Spleen (tissue), 11 donors: Measurements from ENCODE around the gene ACSL1. TPM values are rescaled to one million over a fixed set of nuclear protein-coding genes. Genes with fewer than 3 reads are reported as not detected.

Experiments used
- DNase-seq: peaks from one replicate; pipeline ENCODE4 v3.0.0-alpha.2; 2020
- H3K27ac ChIP-seq, 8 donors: fragments of 200-600 bp; sonication (generic) in 7 of 8; 1 replicate in 4 of 8; 2 replicates in 4 of 8; pipeline versions ENCODE4 v1.5.0 to v1.8.0; 2016 to 2021; ENCODE audit warnings: inconsistent platforms in 4 of 8, mild to moderate bottlenecking in 4 of 8, moderate library complexity in 1 of 8
- H3K27me3 ChIP-seq, 7 donors: fragments of 200-600 bp; sonication (generic) in 6 of 7; replicated peaks in 1 of 7; 1 replicate in 4 of 7; 2 replicates in 3 of 7; pipeline versions ENCODE4 v1.5.0 to v1.8.0; 2016 to 2021; ENCODE audit warnings: inconsistent platforms in 3 of 7, mild to moderate bottlenecking in 1 of 7
- H3K36me3 ChIP-seq, 6 donors: fragments of 200-600 bp; sonication (generic) in 5 of 6; 1 replicate in 4 of 6; 2 replicates in 2 of 6; pipeline versions ENCODE4 v1.5.0 to v1.8.0; 2016 to 2021; ENCODE audit warnings: inconsistent platforms in 2 of 6
- H3K4me1 ChIP-seq, 6 donors: fragments of 200-600 bp; sonication (generic) in 5 of 6; 1 replicate in 3 of 6; 2 replicates in 3 of 6; pipeline versions ENCODE4 v1.5.0 to v1.8.0; 2016 to 2021; ENCODE audit warnings: inconsistent platforms in 3 of 6
- H3K4me3 ChIP-seq, 8 donors: fragments of 200-600 bp; sonication (generic) in 7 of 8; 1 replicate in 4 of 8; 2 replicates in 4 of 8; pipeline versions ENCODE4 v1.5.0 to v1.8.0; 2016 to 2021; ENCODE audit warnings: inconsistent platforms in 4 of 8, mild to moderate bottlenecking in 4 of 8, moderate library complexity in 2 of 8
- H3K9me3 ChIP-seq, 8 donors: fragments of 200-600 bp; sonication (generic) in 7 of 8; 1 replicate in 4 of 8; 2 replicates in 4 of 8; pipeline versions ENCODE4 v1.5.0 to v1.8.0; 2016 to 2021; ENCODE audit warnings: inconsistent platforms in 4 of 8
- POLR2A ChIP-seq, 3 donors: fragments of 450-650 bp; IDR thresholded peaks; one replicate each; pipeline ENCODE4 v1.5.1; 2017; ENCODE audit warnings: antibody characterized with exemption in 3 of 3, mild to moderate bottlenecking in 1 of 3
- POLR2AphosphoS5 ChIP-seq, 3 donors: sonication (generic); formaldehyde crosslinking; IDR thresholded peaks; one replicate each; pipeline ENCODE4 v1.5.1; 2017; ENCODE audit warnings: antibody characterized with exemption in 3 of 3
- WGBS, 5 donors: extraction: QIAGEN DNeasy Blood & Tissue Kit in 3 of 5; methylation state at CpG; one replicate each; pipeline versions ENCODE4 v1.1.5 to v1.1.7; 2013 to 2018; 5-methylcytosine and 5-hydroxymethylcytosine counted together
- intact Hi-C: fragments of 100-400 bp; cut with DNase I; formaldehyde crosslinking; loops from one replicate; pipeline ENCODE4 v1.15.0; 2023; ENCODE audit warnings: low total_unique reads
- polyA plus RNA-seq, 3 donors: library from polyadenylated mRNA; stranded (reverse); fragments of 200-250 nt; gene quantifications; one replicate each; pipeline ENCODE4 v1.2.1, GENCODE V29; 2013
- total RNA-seq, 7 donors: library from RNA; depleted of rRNA in 3 of 7; stranded (reverse); fragments of >200 nt in 3 of 7; fragmentation: NEBNext Ultra II Directional in 4 of 7; extraction: Animal tissue kit (Norgen Biotek cat#: 25700) in 4 of 7; gene quantifications; one replicate each; pipeline versions ENCODE4 v1.1.0 to v1.2.1, GENCODE V29; 2016 to 2021
- TF ChIP-seq, protein P1 (sequence below), 11 experiments: fragments of 200-600 bp in 7 of 11; fragments of 450-650 bp in 4 of 11; sonication (generic) in 4 of 11; IDR thresholded peaks in 8 of 11; conservative IDR thresholded peaks in 3 of 11; 1 replicate in 7 of 11; 2 replicates in 4 of 11; pipeline versions ENCODE4 v1.4.0 to v1.8.0; 2016 to 2021; ENCODE audit warnings: antibody characterized with exemption in 11 of 11, inconsistent platforms in 4 of 11, mild to moderate bottlenecking in 1 of 11
- donor health status: healthy with polysubstance abuse.
- donor health status: DM: no; HTN: no; CAD: no; lungs with moderate emphysema.
- donor health status: DM: no; HTN: no; CAD: no.
- donor health status: Bipolar disorder and iron deficiency.
- donor health status: healthy.
- donor health status: DM: no; HTN: no; CAD: no.
- donor health status: DM: yes; HTN: yes; CAD: no.

ACSL1 gene
- total and polyA plus RNA-seq, 10 donors = 17.6 to 333 (median 118) TPM

DNA sequence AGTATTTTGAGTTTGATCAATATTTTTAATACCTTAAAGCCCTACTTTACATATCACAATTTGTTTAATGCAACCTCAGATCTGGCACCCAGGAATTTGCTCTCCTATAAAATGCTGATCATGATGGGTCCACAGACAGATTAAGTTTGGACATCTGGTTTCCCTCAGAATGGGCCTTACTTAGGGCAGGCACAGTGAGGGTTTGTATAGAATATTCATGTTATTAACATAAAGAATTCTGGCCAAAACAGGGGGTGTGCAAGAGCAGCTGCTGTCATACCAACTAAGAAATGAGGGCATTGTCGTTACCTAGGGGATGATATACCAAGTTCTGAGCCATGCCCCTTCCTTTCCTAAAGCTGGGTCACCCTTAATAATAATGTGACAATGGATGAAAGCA lies 54.4 kb downstream of the ACSL1 start:
- Histone ChIP-seq H3K36me3 (peaks cover 0 to 100% (median 65%) of the 10 kb centered on the region in 6 donors), H3K27ac (no peak overlapping the region), H3K27me3 (no peaks in the 10 kb centered on the region), H3K4me3 (no peak overlapping the region), H3K4me1 (no peaks in the 10 kb centered on the region), H3K9me3 (no peaks in the 10 kb centered on the region)
- TF ChIP-seq POLR2A (IDR thresholded peaks at IDR 0.05) = no peak
- TF ChIP-seq, protein P1, sequence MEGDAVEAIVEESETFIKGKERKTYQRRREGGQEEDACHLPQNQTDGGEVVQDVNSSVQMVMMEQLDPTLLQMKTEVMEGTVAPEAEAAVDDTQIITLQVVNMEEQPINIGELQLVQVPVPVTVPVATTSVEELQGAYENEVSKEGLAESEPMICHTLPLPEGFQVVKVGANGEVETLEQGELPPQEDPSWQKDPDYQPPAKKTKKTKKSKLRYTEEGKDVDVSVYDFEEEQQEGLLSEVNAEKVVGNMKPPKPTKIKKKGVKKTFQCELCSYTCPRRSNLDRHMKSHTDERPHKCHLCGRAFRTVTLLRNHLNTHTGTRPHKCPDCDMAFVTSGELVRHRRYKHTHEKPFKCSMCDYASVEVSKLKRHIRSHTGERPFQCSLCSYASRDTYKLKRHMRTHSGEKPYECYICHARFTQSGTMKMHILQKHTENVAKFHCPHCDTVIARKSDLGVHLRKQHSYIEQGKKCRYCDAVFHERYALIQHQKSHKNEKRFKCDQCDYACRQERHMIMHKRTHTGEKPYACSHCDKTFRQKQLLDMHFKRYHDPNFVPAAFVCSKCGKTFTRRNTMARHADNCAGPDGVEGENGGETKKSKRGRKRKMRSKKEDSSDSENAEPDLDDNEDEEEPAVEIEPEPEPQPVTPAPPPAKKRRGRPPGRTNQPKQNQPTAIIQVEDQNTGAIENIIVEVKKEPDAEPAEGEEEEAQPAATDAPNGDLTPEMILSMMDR (IDR thresholded peaks at IDR 0.05 in 8 of 11, conservative IDR thresholded peaks at IDR 0.05 in 3 of 11) = no peak
- TF ChIP-seq POLR2AphosphoS5 (IDR thresholded peaks at IDR 0.05) = no peak
- DNase-seq = no peak
- WGBS, 5 donors = 85 to 95% (median 93%) methylated on average over 1 of the region's 1 CpG
- intact Hi-C loops = no loop called here

DNA sequence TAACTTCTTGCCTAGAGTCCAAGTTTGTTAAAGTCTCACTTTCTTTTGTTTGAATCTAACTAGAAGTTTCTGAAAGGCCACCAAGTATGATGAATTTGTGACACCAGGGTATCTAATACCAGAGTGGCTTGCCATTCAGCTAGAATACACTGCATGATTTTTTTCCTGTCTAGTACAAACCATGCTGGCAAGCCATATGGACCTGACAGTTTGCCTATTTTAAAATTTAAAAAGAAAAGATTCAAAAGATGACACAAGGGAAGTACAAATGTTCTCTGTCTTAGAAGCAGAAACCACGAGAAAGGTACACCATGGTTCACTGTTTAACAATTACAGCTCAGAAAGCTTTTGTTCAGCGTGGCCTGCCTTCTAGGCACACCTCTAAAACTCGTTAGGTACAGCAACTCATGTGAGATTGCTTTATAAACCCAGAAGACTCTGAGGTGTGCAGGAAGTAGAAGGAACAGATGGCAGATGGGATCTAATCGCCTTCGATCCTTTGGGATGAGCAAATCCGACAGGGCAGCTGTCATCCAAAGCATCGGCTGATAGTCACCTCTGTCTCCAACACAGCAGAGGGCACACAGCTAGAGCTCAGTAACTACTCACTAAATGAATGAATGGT lies 56.5 kb downstream of the ACSL1 start:
- 91 to 95% (median 91%) methylated on average over 7 of the region's 7 CpGs for WGBS, 5 donors
- peaks cover 0 to 100% (median 74%) of the 10 kb centered on the region in 6 donors for H3K36me3 ChIP-seq
- intact Hi-C loops = no loop called here
- H3K9me3 ChIP-seq = no peaks in the 10 kb centered on the region
- no peak for TF ChIP-seq POLR2AphosphoS5 (IDR thresholded peaks at IDR 0.05)
- TF ChIP-seq, protein P1 (IDR thresholded peaks at IDR 0.05 in 8 of 11, conservative IDR thresholded peaks at IDR 0.05 in 3 of 11) = no peak
- no peak for TF ChIP-seq POLR2A (IDR thresholded peaks at IDR 0.05)
- H3K27ac ChIP-seq = no peak overlapping the region
- H3K27me3 ChIP-seq = no peaks in the 10 kb centered on the region
- no peaks in the 10 kb centered on the region for H3K4me1 ChIP-seq
- no peak for DNase-seq
- no peak overlapping the region for H3K4me3 ChIP-seq

GRCh38 chr4:184768296-184768695 lies 57.5 kb downstream of the ACSL1 start:
- intact Hi-C loops = no loop called here
- H3K27me3 ChIP-seq = no peaks in the 10 kb centered on the region
- no peak overlapping the region for H3K27ac ChIP-seq
- H3K4me3 ChIP-seq = no peak overlapping the region
- 85 to 96% (median 94%) methylated on average over 3 to 5 of the region's 5 CpGs for WGBS, 5 donors
- no peaks in the 10 kb centered on the region for H3K4me1 ChIP-seq
- H3K9me3 ChIP-seq = no peaks in the 10 kb centered on the region
- TF ChIP-seq POLR2A (IDR thresholded peaks at IDR 0.05) (no peak), POLR2AphosphoS5 (IDR thresholded peaks at IDR 0.05) (no peak)
- TF ChIP-seq, protein P1 (IDR thresholded peaks at IDR 0.05 in 8 of 11, conservative IDR thresholded peaks at IDR 0.05 in 3 of 11) = no peak
- DNase-seq = no peak
- H3K36me3 ChIP-seq = peaks cover 0 to 100% (median 73%) of the 10 kb centered on the region in 6 donors

DNA sequence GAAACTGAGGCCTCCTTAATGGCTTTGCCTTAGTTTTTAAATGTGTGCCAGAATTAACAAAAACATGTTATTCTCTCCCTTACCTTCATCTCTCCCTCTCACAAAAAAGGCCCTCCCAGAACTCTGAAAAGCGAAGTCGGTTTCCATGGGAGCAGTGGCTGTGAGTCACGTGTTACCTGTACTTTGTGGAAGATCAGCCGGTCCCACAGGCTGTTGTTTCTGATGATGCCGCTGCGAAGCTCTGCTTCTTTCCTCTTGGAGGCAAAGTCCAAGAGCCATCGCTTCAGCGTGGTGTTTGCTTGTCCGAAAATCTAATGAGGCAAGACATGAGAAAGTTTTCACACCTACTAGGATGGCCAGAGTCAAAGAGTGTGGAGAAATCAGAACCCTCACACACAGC lies 59.3 kb downstream of the ACSL1 start:
- H3K27ac ChIP-seq = no peak overlapping the region
- H3K27me3 ChIP-seq = no peaks in the 10 kb centered on the region
- peaks cover 0 to 12% (median 7%) of the 10 kb centered on the region in 6 donors for H3K4me1 ChIP-seq
- no peaks in the 10 kb centered on the region for H3K9me3 ChIP-seq
- no peak overlapping the region for H3K4me3 ChIP-seq
- no peak for DNase-seq
- peaks cover 0 to 100% (median 71%) of the 10 kb centered on the region in 6 donors for H3K36me3 ChIP-seq
- intact Hi-C loops = no loop called here
- WGBS, 5 donors = 96 to 99% (median 97%) methylated on average over 9 of the region's 9 CpGs
- TF ChIP-seq POLR2A (IDR thresholded peaks at IDR 0.05) = no peak
- TF ChIP-seq, protein P1 (IDR thresholded peaks at IDR 0.05 in 8 of 11, conservative IDR thresholded peaks at IDR 0.05 in 3 of 11) = no peak
- no peak for TF ChIP-seq POLR2AphosphoS5 (IDR thresholded peaks at IDR 0.05)
